ENCODE measurements around the gene ESPN.

ESPN gene

GRCh38 chr1:6463120-6463412, 38.5 kb downstream of the ESPN start:
- no peak for DNase-seq (ENCODE audit: extremely low read depth in 1 of 2, low read depth in 1 of 2)

GRCh38 chr1:6464514-6464836, 39.9 kb downstream of the ESPN start:
- DNase-seq (ENCODE audit: extremely low read depth in 1 of 2, low read depth in 1 of 2) = no peak

DNA sequence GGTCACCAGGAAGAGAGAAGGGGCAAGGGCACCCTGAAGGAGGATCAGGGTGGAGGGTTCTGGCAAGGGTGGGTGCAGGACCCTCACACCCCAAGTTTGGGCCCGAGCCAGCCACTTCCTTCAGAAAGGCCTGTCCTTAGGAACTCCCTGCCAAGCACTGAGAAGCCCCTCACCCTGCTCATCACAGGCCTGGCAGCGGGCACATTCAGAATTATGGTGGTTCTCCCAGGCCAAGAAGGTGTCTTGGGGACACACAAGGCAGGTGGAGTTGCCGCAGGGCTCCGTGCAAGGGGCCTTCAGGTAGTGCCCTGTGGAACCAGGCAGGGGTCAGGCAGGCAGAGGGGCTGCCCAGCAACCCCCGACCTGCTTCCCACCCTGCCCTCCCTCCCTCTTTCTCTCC, 40.3 kb downstream of the ESPN start:
- no peak for DNase-seq (ENCODE audit: extremely low read depth in 1 of 2, low read depth in 1 of 2)

GRCh38 chr1:6465461-6466005, 41.0 kb downstream of the ESPN start:
- DNase-seq (ENCODE audit: extremely low read depth in 1 of 2, low read depth in 1 of 2) = no peak

DNA sequence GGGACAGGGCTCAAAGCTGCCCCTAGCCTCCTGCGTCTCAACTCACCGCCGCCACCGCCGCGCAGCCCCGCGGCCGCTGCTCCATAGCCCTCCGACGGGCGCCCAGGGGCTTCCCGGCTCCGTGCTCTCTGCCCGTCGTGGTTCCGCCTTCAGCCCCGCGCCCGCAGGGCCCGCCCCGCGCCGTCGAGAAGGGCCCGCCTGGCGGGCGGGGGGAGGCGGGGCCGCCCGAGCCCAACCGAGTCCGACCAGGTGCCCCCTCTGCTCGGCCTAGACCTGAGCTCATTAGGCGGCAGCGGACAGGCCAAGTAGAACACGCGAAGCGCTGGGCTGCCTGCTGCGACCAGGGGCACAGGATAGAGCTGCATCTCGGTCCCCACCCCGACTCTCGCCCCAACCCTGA, 41.4 kb downstream of the ESPN start, which contains the start of gene TNFRSF25:
TNFRSF25 (minus strand) TSS at position 151 of the 400 bp plus-strand sequence; CDS start at position 85, 66 bp downstream.
- peak in 1 of 2 donors; percentile 42 for DNase-seq (ENCODE audit: extremely low read depth in 1 of 2, low read depth in 1 of 2)

- DNase-seq (ENCODE audit: extremely low read depth in 1 of 2, low read depth in 1 of 2) = no peak
Observed at GRCh38 chr1:6466751-6467150, 42.2 kb downstream of the ESPN start.

DNA sequence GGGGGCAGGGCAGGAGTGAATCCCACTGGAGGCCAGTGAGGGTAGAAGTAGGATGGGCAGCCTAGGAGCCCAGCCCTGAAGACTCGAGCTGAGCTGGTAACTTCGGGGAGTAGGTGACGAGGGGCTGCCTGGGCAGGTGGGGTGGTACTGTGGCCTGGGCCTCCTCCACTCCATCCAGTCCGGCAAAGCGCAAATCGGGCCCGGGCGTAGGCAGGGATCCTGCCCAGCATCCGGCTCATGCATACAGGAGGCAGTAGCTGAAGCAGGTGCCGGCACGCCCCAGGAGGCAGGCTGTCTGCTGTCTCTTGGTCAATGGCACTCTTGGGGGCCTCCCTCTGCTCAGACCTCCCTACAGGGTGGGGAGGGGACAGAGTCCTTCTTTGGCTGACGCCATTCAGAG, 42.6 kb downstream of the ESPN start:
- no peak for DNase-seq (ENCODE audit: extremely low read depth in 1 of 2, low read depth in 1 of 2)

GRCh38 chr1:6467744-6468688, 43.4 kb downstream of the ESPN start:
- no peak for DNase-seq (ENCODE audit: extremely low read depth in 1 of 2, low read depth in 1 of 2)

DNA sequence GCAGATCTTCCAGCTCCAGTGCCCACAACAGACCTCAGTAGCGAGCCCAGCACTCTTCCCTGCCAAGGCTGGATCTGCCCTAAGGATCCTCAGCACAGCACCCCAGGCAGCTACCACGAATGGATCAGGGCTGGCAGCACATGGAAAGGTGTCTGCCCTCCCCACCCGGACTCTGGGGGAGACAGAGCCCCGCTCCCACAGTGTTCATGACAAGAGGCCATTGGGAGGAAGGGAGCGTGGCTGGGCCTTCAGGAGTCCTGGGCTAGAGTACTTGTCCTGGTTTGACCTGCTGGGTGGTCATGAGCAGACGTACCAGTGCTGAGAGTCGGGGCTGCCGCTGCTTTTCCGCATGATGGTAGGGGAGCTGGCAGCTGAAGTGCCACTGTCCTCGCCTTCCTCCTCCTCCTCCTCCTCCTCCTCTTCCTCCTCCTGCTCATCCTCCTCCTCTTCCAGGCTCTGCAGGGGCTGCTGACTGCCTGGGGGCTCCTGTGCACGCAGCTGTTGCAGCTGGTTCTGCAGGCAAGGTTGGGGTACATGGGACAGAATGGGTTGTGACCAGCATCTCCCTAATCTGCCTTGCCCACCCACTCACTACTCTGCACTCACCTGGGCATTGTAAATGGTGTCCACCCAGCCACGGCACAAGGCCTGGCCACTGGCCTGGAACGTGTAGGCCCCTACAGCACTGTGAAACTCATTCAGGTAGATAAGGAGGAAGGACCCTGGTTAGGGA, 44.3 kb downstream of the ESPN start:
- no peak for DNase-seq (ENCODE audit: extremely low read depth in 1 of 2, low read depth in 1 of 2)

DNA sequence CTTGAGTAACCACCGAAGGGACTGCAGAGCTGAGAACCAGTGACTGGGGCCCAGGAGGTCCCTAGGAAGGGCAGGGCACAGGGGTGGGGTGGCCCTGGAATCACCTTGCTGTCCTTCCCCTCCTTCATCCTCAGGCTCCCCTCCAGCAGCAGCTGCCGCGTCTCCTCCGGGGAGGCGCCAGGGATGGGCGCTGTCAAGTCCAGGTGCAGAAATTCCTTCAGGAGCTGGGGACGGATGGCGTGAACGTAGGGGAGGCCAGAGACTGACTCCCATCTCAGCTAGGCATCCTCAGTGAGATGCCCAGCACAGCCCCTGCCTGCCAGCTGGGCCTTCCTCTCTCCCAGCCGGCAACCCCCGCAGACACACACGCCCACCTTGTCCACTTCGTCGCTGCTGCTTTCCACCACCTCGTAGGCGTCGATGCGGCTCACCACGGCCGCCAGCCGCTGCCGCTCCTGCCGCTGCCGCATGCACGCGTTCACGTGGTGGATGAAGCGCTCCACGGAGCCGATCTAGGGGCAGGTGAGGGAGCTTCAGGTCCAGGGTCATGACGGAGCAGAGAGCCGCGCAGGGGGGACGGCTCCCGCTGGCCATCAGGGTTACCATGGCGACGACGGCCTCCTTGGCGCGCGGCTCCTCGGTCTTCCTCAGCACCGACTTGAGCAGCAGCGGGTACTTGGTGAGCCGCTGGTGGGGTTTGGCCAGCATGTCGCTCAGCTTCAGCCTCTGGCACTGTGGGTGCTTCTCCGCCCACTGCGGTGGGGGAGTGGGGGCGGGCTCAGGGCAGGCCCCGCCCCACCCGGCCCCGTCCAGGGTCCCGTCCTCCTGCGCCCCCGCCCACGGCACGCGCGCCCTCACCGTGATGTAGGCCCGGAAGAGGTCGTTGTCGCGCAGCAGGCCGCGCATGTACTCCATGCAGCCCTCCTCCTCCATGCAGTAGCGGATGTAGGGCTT, 45.8 kb downstream of the ESPN start:
- DNase-seq (ENCODE audit: extremely low read depth in 1 of 2, low read depth in 1 of 2) = no peak

DNA sequence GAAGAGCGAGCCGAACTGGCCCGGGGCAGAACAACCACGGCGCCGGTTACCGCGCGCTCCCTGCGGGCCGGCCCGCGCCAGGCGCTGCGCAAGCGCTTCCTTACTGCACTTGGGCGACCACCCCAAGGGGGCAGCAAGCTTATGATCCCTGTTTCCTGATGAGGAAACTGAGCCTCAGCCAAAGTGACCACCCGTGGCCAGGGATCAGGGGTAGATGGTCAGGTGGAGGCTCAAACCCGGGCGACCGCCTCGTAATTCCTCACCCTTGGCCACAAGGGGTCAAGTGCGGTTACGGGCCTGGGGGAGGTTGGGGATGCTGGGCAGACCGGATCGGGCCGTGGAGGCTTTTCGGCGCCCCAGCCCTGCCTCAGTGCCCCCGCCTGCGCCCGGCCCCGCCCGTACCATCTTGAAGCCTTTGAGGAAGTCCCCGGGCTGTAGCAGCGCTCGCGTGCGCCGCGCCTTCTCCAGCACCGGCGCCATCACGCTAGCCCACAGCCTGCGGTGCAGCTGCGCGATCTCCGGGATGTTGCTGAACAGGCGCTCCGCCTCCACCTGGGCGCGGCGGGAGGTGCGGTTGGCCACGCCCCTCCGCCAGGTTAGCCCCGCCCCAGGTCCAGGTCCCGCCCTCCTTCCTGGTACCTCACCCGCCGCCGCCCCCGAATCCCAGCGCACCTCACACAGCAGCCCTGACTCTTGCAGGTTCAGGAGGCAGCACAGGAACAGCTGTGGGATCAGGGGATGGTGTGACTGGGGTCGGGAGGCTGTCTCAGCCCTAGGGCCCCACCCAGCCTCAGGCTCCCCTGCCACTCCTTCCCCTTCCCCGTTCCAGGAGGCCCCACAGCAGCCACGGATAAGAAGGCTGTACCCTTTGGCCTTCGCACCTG, 46.8 kb downstream of the ESPN start:
- DNase-seq (ENCODE audit: extremely low read depth in 1 of 2, low read depth in 1 of 2) = no peak

- no peak for DNase-seq (ENCODE audit: extremely low read depth in 1 of 2, low read depth in 1 of 2)
Observed at GRCh38 chr1:6471970-6472368, 47.4 kb downstream of the ESPN start.

GRCh38 chr1:6472391-6472790, 47.8 kb downstream of the ESPN start:
- no peak for DNase-seq (ENCODE audit: extremely low read depth in 1 of 2, low read depth in 1 of 2)

DNA sequence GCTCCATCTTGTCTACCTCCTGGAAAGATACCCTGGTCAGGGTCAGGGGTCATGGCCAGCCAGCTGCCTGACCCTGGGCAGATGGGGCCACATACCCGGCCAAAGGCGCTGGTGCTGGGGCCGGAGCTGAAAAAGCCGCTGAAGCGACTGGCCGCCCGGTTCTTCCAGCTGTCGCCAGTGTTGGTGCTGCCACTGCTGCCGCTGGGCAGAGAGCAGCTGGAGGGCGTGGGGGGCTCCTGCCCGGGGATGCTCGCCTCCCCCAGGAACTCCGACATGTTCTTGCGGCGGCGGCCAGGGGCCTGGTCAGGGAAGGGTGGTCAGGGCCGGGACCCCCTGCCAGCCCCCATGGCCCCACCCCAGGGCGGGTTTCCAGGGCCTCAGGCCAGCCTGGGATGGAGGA, 48.6 kb downstream of the ESPN start:
- no peak for DNase-seq (ENCODE audit: extremely low read depth in 1 of 2, low read depth in 1 of 2)

DNA sequence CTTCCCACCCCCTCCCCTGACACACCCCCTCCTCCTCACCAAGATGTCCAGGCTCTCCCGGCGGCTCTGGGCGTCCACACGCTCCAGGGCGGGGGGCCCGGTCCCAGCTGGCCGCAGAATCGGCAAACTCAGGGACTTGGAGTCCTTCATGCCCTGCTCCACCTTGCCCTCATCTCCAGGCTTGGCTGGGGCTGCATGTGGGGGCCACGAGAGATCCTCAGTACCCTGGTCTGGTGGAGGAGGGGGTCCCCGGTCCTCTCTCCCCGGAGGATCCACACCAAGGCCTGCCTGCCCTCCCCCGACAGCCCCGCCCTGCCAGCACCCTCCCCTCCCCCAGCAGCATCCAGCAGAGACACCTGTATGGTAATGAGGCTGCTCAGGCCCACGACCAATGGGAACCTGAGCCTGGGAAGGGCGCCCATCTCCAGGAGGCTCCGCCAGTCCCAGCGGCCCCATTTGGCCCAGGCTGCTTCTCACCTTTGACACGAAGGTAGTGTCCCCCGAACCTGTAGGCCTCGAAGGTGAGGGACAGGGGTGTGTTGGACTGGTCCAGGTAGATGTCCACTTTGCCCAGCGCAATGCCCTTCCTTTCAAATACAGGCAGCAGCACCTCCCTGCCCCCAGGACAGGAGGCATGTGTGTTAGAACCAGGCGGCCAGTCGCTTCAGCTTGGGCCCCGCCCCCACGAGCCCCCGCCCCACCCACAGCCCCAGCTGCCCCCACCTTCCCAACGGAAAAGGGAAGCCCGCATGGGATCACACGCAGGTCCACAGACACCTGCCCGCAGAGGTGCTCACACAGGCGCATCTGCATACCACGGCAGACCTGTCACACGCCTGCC, 49.6 kb downstream of the ESPN start:
- no peak for DNase-seq (ENCODE audit: extremely low read depth in 1 of 2, low read depth in 1 of 2)

DNA sequence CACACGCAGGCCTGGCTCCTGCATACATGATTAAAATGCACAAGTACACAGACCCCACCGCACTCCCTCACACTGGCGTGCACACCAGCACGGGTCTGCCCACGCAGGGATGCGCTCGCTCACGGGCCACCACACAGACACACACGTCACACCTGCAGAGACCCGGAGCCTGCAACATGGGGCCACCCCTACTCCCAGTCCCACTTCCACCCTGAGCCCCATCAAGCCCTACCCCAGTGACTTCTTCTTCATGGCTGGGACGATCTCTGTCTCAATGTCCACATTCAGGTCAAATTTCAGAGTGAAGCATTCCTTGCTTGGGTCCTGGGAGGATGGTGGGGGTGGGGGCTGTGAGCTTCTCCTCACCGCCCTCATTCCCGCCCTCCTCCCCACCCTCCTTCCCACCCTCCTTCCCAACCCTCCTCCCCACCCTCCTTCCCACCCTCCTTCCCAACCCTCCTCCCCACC, 50.3 kb downstream of the ESPN start:
- DNase-seq (ENCODE audit: extremely low read depth in 1 of 2, low read depth in 1 of 2) = no peak

DNA sequence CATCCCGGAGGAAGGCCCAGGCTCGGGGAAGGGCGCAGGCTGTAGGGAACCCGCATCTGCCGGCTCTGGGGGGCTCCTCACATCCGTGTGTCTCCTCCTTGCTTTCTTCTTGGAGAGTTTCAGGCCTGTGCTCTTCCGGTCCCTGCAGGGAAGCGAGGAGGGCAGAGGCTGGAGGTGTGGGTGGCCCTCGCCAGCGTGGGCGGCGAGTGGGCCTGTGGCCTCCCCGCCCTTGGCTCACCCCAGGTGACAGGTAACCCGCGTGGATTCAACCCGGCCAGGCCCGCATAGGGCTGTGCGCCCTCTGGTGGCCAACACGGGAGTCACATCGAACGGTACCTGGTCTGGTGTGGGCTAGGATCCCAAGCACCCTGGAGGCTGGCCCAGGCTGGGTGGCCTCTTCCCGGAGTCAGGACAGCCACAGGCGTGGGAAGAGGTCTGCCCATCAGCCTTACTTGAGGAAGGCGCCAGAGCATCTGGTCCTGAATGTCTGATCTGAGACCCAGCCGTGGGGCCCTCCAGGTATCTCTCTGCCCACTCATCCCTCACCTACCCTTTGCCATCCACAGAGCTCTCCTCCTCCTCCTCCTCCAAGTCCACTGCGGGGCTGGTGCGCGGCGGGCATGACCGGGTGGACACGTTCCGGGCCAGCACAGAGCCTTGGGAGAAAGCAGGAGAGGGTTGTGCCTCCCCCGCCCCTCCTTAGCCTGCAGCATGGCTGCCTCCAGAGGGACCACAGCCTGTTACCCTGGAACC, 51.0 kb downstream of the ESPN start:
- DNase-seq (ENCODE audit: extremely low read depth in 1 of 2, low read depth in 1 of 2) = peak in 1 of 2 donors; percentile 73

- DNase-seq (ENCODE audit: extremely low read depth in 1 of 2, low read depth in 1 of 2) = no peak
Observed at GRCh38 chr1:6476483-6476882, 51.9 kb downstream of the ESPN start.

Measured in activated CD8-positive, alpha-beta memory T cell treated with anti-CD3 and anti-CD28 coated beads for 1 hour (primary cell).